Left ventricle myocardium superior (tissue), 1 donor: ENCODE data around the gene DLX2. TPM values are rescaled to one million over a fixed set of nuclear protein-coding genes. Genes with fewer than 3 reads are reported as not detected.
A peak's percentile ranks its signal among the peaks of the same experiment; 100 is the strongest.

Experiments
- ATAC-seq: fragments of 200-7000 bp; cut with Tn5 transposase; one replicate; pipeline ENCODE4 v1.9.1; 2020; ENCODE audit warnings: mild to moderate bottlenecking, moderate library complexity
- DNase-seq: peaks from one replicate; pipeline ENCODE4 v3.0.0-alpha.2; 2020
- intact Hi-C: fragments of 100-400 bp; cut with micrococcal nuclease; formaldehyde crosslinking; loops from one replicate; pipeline ENCODE4 v1.11.0; 2022
- total RNA-seq: library from RNA; stranded (reverse); fragmentation: NEBNext Ultra II Directional; extraction: Animal tissue kit (Norgen Biotek cat#: 25700); gene quantifications from one replicate; pipeline ENCODE4 v1.2.1, GENCODE V29; 2021
- donor health status: DM: no; HTN: yes; CAD: no; lungs with severe emphysema.

The DLX2 gene
- total RNA-seq, 1 donor from 2014 or later: not detected

DNA sequence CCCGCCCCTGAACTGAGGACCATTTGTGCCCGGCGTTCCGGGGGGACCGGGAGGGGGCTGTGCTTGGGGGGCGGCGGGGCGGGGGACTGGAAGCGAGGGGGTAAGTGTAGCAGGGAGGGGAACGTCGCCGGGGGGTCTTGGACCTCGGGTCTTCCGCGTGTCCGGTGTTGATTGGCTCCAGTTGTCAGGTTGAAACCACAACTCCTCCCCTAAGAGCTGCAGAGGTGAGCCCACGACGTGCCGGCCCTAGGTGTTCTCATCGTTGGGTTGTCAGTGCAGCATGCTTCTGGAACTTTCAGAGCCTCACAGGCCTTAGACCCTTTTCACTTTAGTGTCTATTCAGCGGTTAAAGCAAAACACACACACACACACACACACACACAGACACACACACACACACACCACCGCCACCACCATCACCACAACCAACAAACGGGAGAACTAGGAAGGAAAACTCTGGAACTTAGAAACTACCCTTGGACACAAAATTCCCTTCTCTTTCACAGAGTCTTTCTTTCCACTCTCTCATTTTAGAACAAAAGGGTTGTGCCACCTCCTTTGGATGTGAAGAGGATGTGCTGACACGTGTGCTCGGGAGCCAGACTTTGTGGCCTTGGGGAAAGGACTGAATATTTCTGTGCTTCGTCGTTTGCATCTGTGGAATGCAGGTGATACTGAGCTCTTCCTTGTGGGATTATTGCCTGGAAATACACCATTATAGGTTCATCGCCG lies 6.7 kb upstream of the DLX2 start:
- intact Hi-C loops: no loop called here
- no peak for DNase-seq

DNA sequence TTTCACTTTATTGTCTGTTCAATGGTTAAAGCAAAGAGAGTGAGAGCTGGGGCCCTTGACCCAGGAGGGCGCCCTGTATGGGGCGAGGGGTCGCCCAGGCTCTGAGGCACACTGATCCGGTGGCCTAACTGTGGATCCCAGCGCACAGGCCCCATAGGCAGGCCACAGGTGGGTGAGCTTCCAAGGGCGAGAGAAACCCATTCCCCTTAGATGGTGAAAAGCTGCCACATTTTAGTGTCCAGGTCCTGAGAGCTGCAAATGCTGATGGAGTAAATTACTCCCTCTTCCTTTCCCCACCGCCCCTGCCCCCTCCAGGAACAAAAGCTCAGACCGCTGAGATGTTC lies 5.9 kb upstream of the DLX2 start:
- DNase-seq (no peak), ATAC-seq (no peak)
- intact Hi-C loops: no loop called here

More for the DNA sequence above, 6.7 kb upstream of the DLX2 start:
- no peak for ATAC-seq

DNA sequence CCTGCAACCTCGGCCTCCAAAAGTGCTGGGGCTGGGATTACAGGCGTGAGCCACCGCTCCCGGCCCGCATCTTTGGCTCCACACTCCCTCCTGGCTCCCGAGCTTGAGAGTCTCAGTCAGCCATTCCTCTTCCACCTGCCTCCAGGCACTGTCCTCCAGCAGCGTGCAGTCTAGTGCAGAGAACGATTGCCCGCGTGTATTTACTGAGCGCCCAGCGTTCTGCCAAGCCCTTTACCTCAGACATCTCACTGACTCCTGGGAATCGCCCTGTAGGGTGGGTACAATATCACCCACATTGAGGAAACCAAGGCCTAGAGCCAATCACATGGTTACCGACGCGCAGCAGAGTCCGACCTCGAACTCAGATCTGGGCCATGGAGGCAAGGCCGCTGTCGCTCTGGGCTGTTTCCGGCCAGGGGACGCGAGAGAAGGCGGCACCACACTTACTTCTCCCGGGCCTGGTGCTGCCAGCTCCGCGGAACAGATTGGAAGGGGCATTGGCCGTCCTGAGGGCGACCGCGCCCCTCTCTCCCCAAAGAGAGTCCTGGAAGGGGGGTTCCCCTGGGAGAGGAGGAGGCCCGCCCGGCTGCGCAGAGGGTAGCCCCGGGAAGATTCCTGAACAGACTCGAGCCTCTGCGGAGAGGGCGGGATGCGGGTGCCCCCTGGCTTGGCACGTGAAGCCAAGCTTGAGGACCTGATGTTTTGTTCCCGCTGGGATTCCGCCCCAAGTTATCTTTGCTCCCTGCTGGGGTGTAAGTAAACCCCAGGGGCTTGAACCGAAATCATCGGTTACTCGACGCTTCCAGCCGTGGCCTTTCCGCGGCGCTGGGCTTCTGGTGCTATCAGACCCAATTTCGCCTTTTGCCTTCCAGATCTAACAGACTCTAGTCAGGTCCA lies 5.2 kb upstream of the DLX2 start:
- DNase-seq (no peak), ATAC-seq (no peak)
- intact Hi-C loops: no loop called here

DNA sequence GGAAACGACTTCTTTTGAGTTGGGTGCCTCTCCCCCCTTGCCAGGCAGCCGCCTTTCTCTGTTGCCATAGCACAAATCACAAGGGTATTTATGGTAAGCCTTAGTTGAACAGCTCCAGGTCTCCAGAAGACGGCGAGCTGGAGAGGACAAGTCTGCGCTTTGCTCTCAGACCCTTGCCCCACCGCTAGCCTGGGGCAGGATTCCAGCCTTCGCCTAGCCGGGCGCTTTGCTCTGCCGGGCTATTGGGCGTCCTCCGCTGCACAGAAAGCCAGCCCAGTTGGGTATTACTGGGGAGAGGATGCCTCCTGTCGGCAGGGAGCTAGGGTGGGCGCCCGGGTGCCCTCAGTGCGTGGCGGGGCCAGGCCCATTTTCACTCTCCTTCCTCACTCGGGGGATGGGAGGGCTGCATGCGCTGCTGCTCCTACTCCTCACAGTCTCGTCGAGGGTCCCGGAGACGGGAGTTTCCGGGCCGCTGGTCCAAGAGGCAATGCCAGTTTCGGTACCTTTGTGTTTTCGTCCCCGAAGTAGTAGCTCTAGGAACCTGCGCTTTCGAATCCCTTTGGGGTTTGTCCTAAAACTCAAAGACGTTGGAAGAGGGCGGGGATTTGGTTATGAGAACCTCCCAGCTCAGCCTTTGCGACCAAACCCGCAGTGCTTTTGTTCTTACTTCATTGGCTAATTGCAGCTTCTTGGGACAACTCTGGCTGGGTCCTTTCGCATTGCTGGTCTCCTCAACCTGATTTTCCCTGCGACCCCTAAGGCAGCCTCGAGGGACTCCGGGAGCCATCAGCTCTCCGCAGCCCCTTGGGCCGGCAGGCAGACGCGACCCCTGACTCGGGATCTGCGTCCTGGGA lies 3.6 kb upstream of the DLX2 start:
- peak; percentile 18 for ATAC-seq
- peak; percentile 32 for DNase-seq
- intact Hi-C loops: no loop called here

DNA sequence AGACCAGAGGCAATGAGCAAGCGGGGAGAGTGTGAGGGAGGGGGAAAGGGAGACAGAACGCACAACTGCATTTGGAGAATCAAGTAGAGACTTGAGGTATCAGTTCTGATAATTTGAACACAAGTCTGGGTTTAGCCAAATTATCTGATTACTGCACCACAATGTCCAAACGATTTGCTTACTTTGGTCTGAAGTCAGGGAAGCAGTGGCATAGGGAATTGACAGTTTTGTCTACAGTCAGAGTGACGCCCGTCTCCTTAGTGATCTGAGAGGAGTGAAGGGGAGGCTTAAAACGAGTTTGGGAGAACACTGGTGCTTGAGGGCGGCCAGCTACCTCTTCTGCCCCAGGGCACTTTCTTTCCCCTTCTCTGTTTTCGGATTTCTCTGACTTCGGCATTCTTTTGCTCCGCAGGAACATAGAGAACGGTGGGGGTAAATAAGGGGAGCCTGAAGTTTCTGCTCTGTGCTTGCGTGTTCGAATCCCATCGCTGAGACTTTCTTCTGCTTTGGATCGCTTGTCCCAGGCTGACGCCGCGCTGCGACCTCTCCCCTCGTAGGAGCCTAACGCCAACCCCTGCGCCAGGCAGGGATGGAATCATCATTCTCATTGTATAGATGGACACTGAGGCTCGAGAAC lies 2.9 kb upstream of the DLX2 start:
- no peak for DNase-seq
- no peak for ATAC-seq
- intact Hi-C loops: no loop called here

DNA sequence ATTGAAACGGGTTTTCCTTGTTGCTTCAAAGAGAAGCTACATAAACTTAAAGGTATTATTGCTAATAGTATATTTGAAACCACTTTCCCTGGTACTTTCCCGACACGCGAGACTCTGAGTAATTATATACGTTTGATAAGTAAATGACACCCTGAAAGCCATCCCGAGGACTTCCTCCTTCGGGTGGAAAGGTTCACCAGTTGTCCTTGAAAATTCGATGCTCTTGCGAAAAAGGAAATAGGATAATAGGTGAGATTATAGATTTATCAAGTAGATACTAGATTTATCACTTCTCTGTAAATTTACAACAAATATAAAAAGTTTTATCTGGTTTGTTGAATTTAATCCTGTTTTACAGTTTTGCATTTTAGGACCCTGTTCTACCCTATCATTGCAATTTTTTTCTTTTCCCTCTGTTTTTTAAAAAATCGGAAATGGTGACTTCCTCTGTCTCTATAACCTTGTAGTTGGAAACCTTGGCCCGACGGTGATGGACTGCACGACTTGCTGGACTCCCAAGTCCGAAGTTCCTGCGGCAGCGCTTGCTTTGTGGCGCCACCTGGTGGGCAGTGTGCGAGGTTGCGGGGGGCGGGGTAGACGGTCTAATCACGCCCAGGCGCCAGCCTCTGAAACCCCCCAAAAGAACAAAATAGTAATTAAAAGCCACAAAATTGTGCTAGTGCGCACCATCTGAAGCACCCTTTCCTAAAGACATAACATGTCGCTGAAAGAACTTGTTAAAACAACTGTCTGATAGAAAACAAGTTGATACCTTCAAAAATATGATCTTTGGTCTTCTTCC lies 972 bp upstream of the DLX2 start:
- peak; percentile 78 for ATAC-seq
- peak; percentile 81 for DNase-seq
- intact Hi-C loops: no loop called here

DNA sequence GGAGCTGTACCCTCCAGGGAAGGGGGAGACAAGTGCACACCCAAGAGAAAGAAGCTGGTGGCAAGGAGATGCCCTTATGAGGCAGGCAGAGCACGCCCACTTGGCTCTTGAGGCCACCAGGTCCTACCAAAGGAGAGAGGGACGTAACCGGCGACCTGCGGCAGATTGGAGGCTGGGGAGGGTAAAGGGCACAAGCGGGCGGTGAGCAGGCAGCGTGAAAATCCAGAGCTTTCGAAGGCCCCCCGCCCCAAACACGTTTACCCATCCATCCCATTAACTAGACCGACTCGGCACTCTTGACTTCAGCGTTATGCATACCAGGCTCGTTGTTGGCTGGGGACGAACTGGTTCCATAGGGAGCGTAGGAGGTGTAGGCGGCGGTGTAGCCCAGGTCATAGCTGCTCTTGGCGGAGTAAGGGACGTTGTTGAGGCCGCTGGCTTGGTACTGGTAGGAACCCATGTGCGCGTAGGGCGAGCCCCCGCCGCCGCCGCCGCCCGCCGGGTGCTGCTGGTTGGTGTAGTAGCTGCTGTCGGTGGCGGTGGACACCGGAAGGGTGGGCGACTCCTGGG lies 794 bp downstream of the DLX2 start:
- intact Hi-C loops: no loop called here
- peak; percentile 17 for ATAC-seq
- DNase-seq: no peak

DNA sequence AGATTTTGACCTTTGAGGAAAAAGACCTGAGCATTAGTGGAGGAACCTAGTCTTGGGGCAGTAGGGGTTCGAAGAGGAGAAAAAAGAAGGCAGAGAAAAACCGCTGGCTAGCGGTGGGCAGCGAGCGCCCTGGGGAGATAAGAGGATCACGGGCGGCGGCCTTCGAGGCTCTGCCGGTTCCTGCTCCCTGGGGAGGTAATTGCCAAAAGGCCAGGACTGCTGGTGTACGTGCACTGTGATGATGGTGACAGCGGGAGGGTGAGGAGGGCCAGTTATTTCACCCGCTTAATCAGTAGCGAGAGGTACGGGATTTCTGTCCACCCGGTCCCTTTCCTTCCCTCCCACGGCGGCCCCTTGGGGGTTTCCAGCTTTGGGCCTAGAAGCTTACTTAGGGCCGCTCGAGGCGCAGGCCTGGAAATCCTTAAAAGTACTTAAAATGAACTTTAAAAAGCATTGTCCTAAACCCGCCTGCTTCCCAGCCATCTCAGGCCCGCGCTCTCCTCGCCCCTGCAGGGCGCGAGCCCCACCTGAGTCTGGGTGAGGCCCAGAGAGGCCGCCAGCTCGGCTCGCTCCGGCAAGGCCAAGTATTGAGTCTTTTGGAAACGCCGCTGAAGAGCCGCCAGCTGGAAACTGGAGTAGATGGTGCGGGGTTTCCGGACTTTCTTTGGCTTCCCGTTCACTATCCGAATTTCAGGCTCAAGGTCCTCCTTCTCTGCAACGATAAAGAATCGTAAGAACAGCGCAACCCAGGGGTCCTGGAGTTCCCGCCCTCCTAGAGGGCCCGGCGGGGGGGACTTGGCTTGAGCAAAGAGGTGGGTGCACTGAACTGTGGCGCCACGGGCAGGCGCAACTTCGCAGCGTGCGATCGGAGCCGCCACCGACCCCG lies 1.5 kb downstream of the DLX2 start:
- intact Hi-C loops: no loop called here
- ATAC-seq (no peak), DNase-seq (peak; percentile 32)

DNA sequence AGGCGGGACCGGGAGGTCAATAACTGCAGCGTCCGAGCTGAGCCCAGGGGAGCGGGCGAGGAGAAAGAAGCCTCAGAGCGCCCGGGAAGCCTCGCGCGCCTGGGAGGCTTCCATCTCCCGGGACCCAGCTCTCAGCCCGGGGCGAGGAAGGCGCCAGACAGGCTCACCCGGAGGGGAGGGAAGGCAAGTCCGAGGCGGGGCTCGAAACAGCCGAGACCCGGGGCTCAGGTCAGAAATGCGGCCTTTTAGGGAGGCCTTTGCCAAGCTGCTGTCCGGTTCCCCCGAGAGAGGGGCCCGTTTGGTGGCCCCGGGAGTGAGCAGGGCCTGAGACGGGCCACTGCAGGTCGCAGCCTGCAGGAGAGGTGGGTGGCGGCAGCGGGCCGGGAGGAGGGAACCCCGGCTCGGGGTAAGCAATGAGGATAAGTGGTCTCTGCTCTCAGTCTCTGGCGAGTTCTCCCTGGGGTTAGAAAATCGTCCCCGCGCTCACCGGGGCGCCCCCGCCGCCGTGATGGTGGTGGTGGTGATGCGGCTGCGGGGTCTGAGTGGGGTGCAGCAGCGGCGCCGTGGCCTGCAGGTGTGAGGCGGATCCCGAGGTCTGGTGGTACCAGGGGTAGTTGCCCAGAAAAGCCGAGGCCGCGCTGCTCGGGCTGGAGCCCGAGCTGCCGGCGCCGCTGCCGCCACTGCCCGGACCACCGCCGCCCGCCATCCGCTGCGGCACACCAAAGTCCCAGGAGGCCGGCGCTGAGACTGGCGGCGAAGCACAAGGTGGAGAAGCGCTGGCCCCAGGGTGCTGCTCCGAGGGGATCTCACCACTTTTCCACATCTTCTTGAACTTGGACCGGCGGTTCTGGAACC lies 2.4 kb downstream of the DLX2 start:
- no peak for DNase-seq
- intact Hi-C loops: no loop called here
- ATAC-seq: no peak

DNA sequence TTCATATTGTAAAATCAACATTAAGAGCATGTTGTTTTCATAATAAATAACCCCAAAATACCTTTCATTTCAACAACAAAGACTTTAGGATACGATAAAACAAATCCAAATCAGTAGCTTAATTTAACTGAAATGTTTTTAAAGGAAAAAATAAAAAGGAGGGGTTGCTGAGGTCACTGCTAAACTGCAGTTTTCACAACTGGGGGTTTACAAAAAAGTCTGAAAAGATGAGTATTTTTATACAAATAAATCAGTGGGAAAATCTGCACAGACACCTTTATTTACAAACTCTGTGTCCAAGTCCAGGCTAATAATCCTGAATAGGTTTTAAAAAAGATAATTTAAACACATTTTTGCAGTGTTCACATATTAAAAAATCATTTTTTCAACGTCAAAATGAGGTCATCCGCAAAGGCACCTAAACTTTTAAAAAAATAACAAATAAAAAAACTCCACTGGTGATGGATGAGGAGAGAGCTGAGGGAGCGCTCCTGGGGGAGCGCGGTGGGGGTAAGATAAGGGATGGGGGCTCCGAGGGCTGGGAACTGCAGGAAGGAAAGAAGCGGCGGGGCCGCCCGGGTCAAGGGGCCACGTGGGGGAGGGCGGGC lies 3.1 kb downstream of the DLX2 start:
- DNase-seq (no peak), ATAC-seq (no peak)
- intact Hi-C loops: no loop called here

DNA sequence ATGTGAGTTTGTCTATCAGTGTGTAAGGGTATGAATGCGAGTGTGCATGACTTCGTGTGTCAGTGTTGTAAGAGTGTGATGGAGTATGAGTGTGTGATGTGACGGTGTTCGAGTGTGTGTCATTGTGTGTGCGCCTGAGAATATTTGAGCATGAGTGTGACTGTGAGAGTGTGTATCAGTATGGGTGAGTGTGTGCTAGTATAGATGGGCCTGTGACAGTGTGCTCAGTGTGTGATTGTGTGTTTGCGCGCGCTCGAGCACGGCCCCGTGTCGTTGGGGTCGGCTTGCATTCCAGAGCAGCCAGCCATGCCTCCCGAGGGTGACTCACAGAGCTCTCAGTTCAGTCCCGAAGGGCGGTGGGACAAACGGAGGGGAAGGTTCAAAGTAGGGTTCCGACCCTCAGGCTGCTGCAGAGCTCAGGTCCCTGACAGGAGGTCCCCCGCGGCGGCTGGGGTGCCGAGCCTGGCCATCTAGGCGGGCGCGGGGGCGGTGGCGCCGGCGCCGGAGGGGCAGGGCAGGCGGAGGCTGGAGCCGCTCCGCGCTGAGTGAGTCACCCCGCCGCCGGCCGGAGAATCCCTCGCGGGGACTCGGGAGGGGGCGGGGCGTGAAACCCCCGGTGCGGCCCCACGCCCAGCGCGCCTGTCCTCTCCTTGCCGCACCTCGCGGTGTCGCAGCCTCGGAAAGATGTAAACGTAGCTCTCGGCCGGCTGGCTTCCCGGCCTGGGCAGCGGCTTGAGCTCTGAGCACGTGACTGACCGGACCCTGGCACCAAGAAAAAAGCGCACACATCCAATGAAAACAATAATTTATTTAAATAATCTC lies 3.8 kb downstream of the DLX2 start:
- intact Hi-C loops: no loop called here
- DNase-seq: peak; percentile 53
- ATAC-seq: no peak

DNA sequence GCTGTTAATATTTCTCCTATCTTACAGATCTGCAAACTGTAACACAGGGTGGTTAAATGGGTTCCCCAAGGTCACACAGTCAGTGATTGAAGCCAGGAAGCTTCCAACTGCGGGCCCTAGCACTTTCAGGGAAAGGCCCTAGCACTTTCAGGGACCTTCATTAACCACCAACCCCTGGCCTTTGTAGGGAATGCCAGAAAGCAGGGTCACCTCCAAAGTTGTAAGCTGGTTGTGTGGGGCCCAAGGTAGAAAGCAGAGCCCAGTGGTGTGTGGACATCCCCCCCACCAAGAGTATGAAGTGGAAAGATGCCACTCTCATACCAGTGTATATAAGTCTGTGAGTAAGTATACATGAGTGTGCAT lies 4.4 kb downstream of the DLX2 start:
- intact Hi-C loops: no loop called here
- ATAC-seq: no peak
- no peak for DNase-seq

DNA sequence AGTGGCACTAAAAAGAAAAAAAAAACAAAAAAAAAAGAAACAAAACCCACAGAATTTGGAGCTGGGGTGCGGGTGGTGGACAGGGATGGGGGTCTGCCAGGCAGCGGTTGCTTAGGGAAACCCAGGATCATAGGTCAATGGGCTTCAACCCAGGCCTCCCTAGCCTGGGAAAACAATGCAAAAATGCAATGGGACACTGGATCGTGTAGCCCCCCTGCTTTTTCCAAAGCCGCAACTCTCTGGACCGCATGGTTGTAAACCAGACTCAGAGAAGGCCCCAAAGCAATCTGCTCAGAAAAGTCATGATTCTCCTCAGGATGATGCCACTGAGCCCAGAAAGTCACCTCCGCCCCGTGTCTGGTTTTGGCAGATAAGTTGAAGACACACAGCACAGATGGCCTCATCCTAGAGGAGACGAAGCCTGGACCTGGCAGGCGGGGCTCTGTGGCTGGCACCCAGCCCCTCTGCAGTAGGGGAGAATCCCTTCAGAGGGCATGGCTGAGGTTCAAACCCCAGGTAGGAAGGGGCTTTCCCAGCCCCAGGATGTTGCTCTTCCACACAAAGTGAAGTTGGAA lies 5.1 kb downstream of the DLX2 start:
- ATAC-seq (no peak), DNase-seq (no peak)
- intact Hi-C loops: no loop called here

DNA sequence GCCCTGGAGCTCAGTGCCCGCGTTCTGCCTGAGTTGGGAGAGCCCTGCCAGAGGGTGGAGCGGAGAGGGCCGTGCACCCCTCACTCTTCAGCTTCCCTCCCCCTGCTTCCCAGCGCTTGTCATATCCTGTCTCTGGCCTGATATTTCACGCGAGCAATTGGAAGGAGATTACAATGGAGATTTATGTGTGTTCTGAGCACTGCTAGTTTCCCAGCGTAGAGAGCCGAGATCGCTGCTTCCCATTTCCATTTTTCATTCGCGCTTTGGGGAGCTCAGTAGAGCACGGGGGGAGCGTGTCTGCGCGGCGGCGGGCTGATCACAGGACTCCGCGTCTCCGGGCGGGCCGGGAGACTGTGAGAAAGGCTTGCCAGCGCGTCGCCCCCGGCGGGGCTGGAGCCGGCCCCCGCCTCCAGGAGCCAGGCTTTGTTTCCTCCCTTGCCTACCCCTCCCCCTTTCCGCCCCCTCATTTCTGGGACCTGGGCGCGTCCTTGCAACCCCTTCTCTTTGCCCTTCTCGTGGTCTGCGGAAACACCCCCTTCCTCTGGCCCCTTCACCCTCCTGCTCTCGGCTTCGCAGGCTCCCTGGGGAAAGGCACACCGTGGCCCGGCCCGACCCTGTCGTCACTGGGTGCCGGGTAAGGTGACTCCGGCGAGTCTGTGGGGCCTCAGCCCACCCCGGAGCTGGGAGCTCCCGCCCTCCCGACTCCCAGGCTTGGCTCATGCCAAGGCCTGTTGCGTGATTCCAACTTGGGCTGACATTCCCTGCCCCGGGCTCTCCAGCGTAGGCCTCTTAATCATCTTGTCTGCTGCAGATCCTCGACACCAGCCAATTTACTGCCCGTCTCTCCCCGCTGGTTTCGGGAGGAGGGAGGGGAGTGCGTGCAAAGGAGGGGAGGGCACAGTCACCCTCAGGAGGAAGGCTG lies 5.8 kb downstream of the DLX2 start:
- intact Hi-C loops: no loop called here
- DNase-seq (no peak), ATAC-seq (peak; percentile 21)
